HG02885 (cell line): ENCODE measurements around the gene RPTOR.

Source experiments
- ATAC-seq: cut with Tn5 transposase; IDR thresholded peaks from one replicate; pipeline ENCODE4 v1.9.1; 2021; ENCODE audit warnings: mild to moderate bottlenecking; ENCODE audit not compliant: unreplicated experiment, poor library complexity

Gene RPTOR

DNA sequence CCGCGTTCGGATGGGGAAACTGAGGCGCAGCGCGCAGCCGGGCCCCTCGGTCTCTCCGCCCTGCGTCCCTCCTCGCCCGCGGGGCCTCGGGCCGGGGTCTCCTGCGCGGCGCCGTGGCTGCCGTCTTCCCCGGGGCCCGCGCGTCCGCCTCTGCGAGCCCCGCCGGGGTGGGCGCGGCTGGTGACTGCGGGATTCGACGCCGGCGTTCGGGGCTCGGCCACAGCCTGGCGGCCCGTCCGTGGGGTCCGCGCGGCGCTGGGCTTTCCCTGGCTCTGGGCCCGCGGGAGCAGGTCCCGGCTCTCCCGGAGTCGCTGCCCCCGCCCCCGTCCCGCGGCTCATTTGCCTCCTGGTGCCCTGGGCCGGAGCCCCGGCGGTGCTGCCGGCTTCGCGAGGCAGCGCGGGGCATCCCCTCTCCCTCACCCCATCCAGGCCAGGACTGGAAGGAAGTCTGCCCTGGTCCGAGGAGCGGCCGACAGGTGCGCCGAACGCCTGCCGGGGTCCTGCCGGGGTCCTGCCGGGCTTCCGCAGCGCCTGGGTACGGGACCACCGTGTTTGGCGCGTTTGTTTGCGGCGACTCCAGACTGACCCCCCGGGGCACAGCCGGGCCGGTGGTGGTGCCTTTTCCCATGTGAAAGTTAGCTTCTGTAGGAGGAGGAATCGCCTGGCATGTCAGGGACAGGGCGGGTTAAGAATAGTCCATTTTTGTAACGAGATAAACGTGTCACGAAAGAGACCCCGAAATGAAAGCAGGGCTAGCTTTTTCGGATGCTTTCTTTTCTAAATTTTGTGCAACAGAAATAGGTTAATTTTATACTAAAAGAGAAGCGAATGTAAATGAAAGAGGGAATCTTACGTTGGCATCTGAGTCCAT is 447.7 kb downstream of the RPTOR start:
- peak; percentile 22 for ATAC-seq

DNA sequence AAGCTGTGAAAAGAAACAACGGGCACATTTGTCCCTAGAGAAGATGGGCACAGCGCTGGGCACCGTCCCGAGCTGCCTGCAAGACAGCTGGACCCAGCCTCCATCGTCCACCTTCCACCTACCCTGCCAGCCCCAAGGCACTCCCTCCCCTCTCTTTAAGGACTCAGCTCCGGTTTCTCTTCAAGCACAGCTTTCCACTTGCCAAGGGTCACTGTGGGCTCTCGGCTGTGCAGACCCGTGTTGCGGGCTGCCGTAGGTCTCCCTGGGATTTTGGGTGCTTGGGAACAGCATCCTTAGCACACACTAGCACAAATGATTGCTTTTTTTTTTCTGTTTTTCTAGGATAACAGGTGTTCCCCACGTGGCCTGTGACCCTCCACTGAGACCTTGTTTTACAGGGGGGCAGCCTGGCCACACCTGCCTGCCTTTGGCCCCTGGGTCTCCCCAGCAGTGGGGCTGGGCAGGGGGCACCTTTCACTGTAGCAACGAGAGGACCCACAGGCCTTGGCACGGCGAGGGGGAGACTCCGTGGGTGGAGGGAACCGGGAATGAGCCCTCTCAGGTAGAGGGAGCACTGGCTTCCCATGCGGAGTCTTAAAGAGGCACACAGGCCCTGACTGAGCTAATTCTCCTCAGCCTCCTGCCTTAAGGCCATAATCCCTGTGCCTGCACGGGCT is 448.4 kb downstream of the RPTOR start:
- ATAC-seq, result no peak

DNA sequence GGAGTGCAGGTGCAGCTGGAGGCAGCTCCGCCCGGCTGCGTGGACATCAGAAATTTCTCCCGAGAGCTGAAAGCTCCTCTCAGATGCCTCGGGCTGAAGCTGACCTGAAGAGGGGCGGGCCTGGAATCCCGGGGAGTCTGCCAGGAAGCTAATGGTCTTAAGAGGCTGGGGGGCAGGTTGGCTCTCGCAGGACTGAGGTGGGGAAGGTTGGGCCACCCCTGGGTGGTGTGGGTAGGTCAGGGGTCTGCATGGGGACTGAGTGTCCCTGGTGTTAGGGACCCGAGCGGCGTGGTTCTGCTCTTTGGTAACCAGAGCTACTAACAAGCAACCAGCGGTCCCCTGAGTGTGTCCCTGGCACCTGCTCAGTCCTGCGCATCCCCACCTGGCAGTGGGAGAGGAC is 450.5 kb downstream of the RPTOR start:
- no peak for ATAC-seq

DNA sequence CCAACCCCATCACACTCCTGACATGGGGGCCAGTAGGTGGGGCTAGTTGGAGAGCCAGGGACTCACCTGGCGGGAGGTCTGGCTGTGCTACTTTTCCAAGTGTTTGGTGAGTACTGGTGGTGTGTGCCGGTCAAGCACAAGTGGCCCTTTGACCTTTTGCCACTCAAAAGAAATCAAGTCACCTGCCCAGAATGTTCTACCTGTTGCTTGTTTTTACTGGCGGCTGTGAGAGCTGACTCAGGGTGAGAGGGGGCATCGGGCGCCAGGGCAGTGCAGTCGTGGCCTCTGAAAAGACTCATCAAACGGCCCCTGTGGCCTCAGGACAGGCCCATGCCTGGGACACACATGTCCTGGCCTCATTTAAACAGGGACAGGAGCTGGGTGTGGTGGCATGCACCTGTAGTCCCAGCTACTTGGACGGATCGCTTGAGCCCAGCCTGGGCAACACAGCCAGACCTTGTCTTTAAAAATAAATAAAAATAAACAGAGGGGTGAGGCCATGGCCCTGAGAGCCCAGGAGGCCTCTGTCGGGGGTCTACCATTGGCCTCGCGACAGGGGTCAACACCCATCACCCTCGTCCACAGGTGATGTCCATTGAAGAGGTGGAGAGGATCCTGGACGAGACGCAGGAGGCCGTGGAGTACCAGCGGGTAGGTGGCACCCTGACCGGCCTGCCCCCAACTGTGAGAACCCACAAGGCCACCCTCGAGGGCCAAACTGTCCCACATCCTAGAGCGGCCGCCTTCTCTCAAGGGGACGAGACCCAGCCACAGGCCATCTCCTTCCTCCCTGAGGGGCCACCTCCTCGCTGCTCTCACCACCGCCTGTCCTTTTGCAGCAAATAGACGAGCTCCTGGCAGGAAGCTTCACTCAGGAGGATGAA is 452.0 kb downstream of the RPTOR start:
- ATAC-seq, result no peak

DNA sequence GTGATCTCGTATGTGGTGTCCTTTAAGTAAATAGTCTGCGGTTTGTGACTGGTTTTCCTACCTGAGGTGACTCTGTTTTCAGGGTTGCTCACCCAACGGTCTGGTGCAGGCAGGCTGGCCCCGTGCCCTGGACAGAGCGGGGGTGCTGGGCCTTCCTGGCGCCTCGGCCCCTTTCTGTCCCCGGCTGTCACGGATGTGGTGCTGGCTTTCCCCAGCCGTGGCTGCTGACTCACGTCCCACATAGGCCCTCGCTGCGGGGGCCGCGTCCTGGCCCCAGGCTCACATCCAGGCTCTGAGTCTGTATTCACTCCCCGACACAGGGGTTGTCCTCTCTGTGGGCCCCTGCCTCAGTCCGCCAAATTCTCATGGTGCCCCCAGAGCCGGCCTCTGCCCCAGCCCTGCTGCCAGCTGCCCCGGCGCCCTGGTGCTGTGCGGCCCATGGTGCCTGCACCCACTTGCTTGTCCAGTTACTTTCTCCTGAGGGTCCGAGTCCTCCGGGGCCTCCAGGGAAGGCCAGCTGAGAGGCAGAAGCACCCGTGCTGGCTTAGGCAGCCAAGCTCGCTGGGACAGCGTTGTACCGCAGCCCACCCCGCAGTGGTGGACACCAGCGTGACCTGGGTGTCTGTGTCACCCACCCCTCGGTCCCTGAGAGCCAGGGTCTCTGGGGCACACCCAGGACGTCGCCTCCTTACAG is 452.9 kb downstream of the RPTOR start:
- ATAC-seq, result no peak

DNA sequence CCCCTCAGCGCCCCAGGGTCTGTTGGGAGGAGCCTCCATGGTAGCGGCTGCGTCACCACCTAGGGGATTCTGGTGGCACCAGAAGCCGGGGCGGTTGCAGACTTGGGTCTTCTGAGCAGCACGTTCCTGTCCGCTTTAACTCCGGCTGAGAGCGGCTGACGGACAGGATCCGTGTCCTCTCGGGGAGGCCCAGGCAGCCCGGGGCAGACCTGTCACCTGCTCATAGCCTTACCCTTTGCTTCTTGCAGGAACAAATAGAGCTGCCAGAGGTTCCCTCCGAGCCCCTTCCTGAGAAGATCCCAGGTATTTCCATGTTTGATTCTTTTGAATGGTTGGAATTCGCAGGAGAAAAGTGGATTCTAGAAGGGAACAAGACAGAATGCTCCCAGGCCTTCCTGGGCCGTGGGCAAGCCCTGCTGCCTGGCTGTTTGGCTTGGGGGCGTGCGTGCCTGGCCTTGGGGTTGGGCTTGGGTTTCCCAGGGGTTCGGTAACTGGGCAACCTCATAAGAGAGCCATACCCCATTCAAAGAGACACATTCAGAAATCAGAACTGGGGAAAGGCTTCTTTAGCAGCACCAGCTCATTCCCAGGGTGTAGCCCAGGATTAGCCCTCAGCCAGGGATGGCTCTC is 453.6 kb downstream of the RPTOR start:
- ATAC-seq, result no peak

DNA sequence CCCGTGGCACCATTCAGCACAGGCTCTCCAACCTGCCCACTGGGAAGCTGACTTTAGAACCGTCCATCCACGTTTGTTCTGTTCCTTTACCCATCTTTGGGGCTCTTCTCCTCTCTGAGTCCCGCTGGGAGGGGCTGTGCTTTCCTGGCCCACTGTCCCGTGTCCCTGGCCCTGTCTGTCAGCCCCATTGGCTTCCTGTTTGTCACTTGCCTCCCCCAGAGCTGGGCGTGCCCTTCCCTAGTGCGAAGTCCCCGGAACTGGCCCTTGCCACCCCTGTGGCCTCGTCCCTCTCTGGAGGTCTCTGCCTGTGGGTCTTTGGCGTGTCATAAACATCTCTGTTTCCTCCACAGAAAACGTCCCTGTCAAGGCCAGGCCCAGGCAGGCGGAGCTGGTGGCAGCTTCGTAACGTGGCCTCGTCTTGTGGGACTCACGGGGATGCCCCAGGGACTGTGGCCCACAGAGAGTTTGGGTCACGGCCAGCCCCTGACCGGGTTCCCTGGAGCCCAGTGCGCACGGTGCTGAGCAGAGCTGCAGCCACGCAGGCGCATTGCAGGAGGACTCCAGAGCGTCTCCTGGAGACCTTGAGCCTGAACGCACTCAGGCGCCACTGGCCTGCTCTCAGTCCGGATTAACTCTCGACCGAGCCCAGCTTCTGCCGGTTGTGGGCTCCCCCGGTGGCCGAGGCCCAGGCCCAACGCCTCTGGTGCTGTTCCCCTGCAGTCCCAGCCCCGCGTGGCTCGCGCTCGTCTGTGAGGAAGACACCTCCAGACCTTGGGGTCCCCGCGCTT is 454.3 kb downstream of the RPTOR start:
- ATAC-seq, result no peak

DNA sequence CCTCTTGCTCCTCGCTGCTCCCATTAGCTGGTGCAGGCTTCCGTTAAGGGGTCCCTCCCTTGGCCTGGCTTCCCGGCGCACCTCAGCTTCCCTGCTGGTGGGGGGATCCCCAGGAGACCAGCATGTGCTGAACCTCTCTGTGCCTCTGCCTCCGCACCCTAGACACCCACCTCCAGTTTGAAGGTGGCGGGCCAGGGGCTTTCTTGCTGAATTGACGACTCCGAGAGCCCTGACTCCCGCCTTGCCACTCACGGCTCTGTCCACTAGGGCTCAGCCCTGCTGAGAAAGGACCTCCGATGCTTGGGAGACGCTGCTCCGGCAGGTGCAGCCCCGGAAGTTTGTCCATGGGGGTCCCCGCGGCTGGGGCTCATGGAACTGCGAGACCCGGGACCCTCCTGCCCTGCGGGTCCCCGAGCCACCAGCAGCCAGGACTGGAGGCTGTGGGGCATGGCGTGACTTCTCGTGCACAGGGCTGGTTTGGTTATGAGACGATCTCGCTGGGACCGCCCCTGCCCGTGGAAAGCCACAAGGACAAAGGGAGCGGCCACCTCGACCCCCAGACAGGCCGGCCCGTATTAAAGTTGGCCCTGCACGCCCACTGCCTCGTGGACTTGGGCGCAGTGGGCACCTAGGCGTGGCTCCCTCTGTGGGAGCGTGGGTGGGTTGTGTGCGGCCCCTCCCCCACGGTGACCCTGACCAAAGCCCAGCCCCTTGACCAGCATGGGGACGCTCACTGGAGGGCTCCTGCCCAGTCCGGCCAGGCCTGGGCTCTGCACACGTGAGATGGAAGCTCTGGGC is 455.1 kb downstream of the RPTOR start:
- no peak for ATAC-seq

DNA sequence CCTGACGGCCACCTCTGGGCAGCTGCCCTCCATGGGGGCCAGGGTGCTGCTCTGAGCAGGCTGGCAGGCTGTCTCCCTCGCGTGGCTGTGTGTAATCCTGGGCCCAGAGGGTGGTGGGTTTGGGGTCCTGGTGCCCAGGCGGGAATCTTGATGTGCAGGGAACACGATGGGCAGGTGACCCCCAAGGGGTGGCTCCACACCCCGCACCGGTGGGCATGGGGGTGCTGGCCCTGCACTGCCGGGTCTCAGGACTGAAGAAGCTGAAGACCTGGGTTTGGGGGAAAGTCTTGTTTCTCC is 455.6 kb downstream of the RPTOR start:
- no peak for ATAC-seq

DNA sequence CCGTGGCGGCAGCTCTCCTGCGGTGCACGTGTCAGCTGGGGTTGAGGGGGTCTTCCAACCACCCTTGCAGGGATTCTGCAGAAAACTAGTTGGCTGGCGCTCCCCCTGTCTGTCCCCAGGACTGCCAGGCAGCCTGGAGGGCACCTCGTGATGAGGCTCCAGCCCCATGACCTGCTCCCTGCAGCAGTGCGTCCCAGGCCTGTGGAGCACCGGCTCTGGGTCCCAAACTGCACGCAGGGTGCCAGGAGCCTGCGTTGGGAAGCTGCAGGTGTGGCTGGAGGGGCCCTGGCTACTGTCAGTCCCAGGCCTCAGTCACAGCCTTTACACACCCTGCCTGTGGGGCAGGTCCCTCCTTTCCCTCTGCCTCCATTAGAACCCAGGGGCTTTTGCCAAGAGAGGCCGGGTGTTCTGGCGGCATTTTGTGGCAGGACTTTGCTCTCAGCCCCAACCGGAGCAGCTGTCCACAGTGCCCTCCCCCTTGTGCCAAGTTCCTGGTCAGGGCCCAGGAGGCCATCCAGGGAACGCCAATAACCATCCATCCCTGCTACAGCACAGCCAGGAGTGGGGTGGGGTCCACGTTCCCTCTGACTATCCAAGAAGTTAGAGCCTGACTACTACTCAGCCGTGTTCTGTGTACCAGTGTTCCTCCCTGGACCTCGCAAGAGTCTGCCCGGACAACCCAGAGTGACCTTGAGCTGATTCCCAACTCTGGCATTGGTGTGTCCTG is 456.2 kb downstream of the RPTOR start:
- ATAC-seq, result no peak

DNA sequence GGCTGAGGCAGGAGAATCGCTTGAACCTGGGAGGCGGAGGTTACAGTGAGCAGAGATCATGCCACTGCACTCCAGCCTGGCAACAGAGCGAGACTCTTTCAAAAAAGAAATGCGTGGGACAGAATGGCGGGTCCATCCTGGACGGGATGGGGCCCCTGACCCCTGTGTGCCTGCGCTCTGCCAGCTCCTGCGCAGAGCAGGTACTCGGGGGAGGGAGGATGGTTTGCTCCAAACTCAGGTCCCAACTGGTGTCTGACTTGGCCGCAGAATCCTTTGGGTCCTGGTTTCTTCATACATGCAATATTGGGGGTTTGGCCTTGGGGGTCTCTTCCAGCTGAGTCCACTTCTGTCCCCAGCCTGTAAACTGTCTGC is 457.4 kb downstream of the RPTOR start:
- ATAC-seq, result no peak

DNA sequence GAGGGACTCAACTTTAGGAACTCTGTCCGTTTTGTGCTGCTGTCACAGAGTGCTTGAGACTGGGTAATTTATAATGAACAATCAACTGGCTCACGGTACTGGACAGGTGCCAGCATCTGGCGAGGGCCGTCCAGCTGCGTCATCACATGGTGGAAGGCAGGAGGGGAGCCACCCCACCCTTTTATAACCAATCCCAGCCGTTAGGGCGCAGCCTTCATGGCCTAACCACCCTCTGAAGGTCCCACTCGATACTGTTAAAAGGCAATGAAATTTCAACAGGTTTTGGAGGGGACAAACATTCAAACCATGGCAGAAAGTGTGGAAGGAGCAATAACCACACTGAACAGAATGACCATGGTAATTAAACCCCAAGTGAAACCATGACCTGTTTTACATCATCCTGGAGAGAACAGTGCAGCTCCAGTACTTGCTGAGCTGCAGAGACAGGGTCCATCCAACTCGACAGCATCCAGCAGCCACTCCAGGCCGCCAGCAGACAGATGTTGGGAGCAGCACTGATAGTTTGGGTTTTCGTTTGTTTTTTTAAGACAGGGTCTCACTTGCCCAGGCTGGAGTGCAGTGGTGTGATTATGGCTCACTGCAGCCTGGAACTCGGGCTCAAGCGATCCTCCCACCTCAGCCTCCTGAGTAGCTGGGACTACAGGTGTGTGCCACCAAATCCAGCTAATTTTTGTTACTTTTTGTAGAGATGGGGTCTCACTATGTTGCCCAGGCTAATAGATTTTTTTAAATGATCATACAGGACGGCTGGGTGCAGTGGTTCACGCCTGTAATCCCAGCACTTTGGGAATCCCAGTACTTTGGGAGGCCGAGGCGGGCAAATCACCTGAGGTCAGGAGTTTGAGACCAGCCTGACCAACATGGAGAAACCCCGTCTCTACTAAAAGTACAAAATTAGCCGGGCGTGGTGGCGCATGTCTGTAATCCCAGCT is 458.0 kb downstream of the RPTOR start:
- no peak for ATAC-seq

DNA sequence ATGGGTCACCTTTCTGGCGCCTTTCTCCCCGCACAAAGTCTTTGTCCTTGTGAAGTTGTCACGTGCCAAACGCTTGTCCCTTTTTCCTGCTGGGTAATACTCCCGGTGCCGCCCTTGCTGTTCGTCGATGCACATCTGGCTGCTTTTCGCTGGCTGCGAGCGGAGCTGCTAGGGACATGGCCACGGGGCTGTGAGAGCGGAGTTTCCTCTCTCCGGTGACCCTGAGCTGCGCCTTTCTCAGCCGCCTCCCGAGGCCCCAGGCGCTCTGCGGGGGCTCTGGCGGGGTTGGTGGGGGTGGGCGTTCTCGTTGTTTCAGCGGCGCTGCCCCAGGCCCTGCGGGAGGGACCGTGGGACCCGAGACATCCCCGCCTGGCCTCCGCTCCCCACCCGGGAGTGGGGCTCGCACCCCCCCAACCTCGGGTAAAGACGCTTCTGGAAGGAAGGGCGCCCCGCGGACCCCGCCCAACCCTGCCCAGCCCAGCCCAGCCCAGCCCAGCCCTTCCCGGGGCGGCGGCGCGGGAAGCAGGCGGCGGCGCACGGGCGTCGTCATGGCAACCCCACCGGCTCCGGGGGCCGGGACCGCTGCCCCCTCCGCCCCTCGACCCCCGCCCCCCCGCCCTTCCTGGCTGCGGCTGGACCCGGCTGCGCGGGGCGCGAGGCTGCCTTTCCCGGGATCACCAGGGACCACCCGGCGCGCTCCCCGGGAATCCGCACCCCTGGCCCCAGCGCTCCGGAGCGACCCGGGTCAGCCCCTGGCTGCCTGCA is 459.3 kb downstream of the RPTOR start:
- no peak for ATAC-seq

DNA sequence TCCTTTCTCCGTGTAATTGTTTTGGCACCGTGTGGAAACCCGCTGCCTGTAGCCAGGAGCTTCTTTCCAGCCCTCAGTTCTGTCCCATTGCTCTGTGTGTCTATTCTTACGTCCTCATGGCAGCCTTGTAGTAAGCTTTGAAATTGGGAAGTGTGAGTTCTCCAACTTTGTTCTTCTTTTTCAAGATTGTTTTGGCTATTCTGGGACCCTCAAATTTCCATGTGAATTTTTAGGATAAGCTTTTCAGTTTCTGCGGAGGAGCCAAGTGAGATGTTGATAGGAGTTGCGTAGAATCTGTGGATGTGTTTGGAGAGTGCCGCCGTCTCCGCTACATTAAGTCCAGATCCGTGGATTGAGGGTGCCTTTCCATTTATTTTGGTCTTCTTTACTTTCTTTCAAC is 462.3 kb downstream of the RPTOR start:
- no peak for ATAC-seq

DNA sequence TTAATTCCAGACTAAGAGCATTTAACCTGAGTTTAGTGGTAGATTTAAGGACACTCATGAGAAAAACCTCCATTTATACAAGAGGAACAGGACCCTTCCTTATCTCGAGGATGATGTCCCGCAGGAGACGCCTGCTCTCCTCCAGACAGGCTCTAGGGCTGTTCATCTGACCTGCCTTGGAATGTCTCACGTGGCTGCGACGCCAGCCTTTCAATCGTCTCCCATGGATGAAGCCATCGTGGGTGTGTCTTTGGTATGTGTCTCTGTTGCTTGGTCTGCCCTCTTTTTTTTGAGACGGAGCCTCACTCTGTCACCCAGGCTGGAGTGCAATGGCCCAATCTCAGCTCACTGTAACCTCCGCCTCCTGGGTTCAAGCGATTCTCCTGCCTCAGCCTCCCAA is 463.5 kb downstream of the RPTOR start:
- ATAC-seq, result no peak

DNA sequence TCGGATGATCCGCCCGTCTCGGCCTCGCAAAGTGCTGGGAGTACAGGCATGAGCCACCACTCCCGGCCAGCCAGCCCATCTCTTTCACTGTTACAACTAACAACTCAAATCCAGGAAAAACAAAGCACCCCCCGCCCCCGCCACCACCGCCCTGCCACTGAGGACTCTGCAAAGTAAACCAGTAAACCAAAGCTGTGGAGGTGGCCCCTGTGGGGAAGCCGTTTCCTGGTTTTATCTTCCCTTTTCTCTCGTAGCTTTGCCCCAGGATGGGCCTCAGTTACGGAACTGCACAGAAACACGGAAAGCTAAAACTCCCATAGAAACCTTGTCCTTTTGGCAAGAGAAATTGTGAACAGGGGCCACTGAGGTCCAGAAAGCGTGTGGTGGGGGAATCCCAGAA is 464.5 kb downstream of the RPTOR start:
- ATAC-seq, result no peak
